Transverse colon (tissue), 4 donors: ENCODE results near the gene OSBPL10.

Experiments
- POLR2A ChIP-seq: fragments of 450-650 bp; IDR thresholded peaks from one replicate; pipeline ENCODE4 v1.6.1; 2016; ENCODE audit warnings: antibody characterized with exemption, mild to moderate bottlenecking, moderate library complexity
- POLR2AphosphoS5 ChIP-seq, 3 donors: sonication (generic); formaldehyde crosslinking; IDR thresholded peaks; one replicate each; pipeline ENCODE4 v1.6.1; 2016; ENCODE audit warnings: antibody characterized with exemption in 3 of 3
- TF ChIP-seq, protein P1 (sequence below), 5 experiments: fragments of 200-600 bp in 3 of 5; fragments of 450-650 bp in 2 of 5; sonication (generic) in 3 of 5; IDR thresholded peaks; 1 replicate in 2 of 5; 2 replicates in 3 of 5; pipeline ENCODE4 v1.5.1; 2016 to 2017; ENCODE audit warnings: antibody characterized with exemption in 5 of 5, inconsistent platforms in 3 of 5, mild to moderate bottlenecking in 2 of 5, moderate library complexity in 1 of 5

DNA sequence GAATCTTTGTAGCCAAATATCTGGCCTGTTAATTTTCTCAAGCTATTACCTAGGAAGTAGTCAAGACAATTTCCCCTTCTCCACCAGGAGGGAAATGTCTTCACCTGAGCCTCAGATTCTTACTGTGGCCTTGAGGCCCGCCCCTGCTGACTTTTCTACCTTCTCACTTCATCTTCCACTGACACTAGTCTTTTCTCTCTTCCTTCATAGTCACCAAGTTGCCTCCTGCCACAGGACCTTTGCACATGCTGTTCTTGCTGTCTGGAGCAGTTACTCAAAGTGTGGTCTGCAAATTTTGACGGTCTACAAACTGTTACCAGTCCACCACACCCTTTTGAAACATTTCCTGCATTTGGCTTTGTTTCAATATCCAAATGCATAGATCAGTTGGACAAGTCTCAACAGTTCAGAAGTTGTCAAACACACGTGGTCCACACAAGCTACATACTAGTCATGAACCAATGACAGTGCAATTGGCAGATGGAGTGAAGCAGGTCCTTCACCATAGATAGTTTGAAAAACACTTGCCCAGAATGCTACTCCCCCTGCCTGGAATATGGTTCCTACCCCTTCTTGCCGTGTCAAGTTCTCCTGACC lies 100.5 kb downstream of the OSBPL10 start:
- TF ChIP-seq, protein P1, sequence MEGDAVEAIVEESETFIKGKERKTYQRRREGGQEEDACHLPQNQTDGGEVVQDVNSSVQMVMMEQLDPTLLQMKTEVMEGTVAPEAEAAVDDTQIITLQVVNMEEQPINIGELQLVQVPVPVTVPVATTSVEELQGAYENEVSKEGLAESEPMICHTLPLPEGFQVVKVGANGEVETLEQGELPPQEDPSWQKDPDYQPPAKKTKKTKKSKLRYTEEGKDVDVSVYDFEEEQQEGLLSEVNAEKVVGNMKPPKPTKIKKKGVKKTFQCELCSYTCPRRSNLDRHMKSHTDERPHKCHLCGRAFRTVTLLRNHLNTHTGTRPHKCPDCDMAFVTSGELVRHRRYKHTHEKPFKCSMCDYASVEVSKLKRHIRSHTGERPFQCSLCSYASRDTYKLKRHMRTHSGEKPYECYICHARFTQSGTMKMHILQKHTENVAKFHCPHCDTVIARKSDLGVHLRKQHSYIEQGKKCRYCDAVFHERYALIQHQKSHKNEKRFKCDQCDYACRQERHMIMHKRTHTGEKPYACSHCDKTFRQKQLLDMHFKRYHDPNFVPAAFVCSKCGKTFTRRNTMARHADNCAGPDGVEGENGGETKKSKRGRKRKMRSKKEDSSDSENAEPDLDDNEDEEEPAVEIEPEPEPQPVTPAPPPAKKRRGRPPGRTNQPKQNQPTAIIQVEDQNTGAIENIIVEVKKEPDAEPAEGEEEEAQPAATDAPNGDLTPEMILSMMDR (IDR thresholded peaks at IDR 0.05) = no peak
- TF ChIP-seq POLR2AphosphoS5 (IDR thresholded peaks at IDR 0.05) (no peak), POLR2A (no peak)
